Tibial nerve (tissue), 4 donors: ENCODE results near the gene SMCO4. TPM values are rescaled to one million over a fixed set of nuclear protein-coding genes. Genes with fewer than 3 reads are reported as not detected.

Experiments used
- DNase-seq, 2 donors: peaks; one replicate each; pipeline ENCODE4 v3.0.0-alpha.2; 2019; ENCODE audit warnings: low spot score in 2 of 2
- H3K27ac ChIP-seq, 4 donors: fragments of 200-600 bp; sonication (generic) in 3 of 4; one replicate each; pipeline ENCODE4 v1.5.1; 2017 to 2019; ENCODE audit warnings: mild to moderate bottlenecking in 1 of 4
- H3K27me3 ChIP-seq, 2 donors: fragments of 200-600 bp; sonication (generic) in 1 of 2; one replicate each; pipeline versions ENCODE4 v1.5.1 to v1.6.0; 2017 to 2019
- H3K36me3 ChIP-seq, 3 donors: fragments of 200-600 bp; sonication (generic); one replicate each; pipeline ENCODE4 v1.5.1; 2018 to 2019
- H3K4me1 ChIP-seq, 4 donors: fragments of 200-600 bp; sonication (generic) in 3 of 4; one replicate each; pipeline ENCODE4 v1.5.1; 2017 to 2019
- H3K4me3 ChIP-seq, 4 donors: fragments of 200-600 bp; sonication (generic) in 3 of 4; one replicate each; pipeline ENCODE4 v1.5.1; 2017 to 2019; ENCODE audit warnings: mild to moderate bottlenecking in 1 of 4, moderate library complexity in 1 of 4
- H3K9me3 ChIP-seq, 4 donors: fragments of 200-600 bp; sonication (generic) in 3 of 4; one replicate each; pipeline ENCODE4 v1.5.1; 2017 to 2019
- CTCF ChIP-seq, 5 experiments: fragments of 200-600 bp in 3 of 5; fragments of 450-650 bp in 2 of 5; sonication (generic) in 3 of 5; IDR thresholded peaks; one replicate each; pipeline ENCODE4 v1.5.1; 2016 to 2019; ENCODE audit warnings: antibody characterized with exemption in 5 of 5, mild to moderate bottlenecking in 3 of 5, moderate library complexity in 2 of 5
- EP300 ChIP-seq, 2 donors: sonication (generic); formaldehyde crosslinking; IDR thresholded peaks; one replicate each; pipeline ENCODE4 v1.6.1; 2017; ENCODE audit warnings: antibody characterized with exemption in 2 of 2, mild to moderate bottlenecking in 1 of 2
- POLR2A ChIP-seq, 2 donors: fragments of 450-650 bp; IDR thresholded peaks; one replicate each; pipeline ENCODE4 v1.6.1; 2017; ENCODE audit warnings: antibody characterized with exemption in 2 of 2, mild to moderate bottlenecking in 2 of 2, moderate library complexity in 2 of 2
- WGBS, 2 donors: methylation state at CpG; one replicate each; pipeline ENCODE4 v1.1.5; 2018; 5-methylcytosine and 5-hydroxymethylcytosine counted together
- total RNA-seq, 4 donors: library from RNA; depleted of rRNA; stranded (reverse); fragments of >200 nt; gene quantifications; one replicate each; pipeline ENCODE4 v1.1.0, GENCODE V29; 2016

SMCO4 gene
- total RNA-seq, 4 donors from 2014 or later, result 3.7 to 13.8 (median 7.6) TPM

GRCh38 chr11:93492464-93493251 is 50.5 kb downstream of the SMCO4 start:
- no peaks in the 10 kb centered on the region for H3K9me3 ChIP-seq
- peaks cover 0 to 18% (median 0%) of the 10 kb centered on the region in 4 donors for H3K4me1 ChIP-seq
- DNase-seq, result no peak
- H3K27me3 ChIP-seq, result no peaks in the 10 kb centered on the region
- H3K4me3 ChIP-seq, result no peak overlapping the region
- peaks cover 0 to 3% (median 0%) of the 10 kb centered on the region in 3 donors for H3K36me3 ChIP-seq
- TF ChIP-seq EP300 (IDR thresholded peaks at IDR 0.05) (no peak), POLR2A (IDR thresholded peaks at IDR 0.05) (no peak), CTCF (IDR thresholded peaks at IDR 0.05) (no peak)
- H3K27ac ChIP-seq, result no peak overlapping the region
- WGBS, 2 donors, result 86 to 90% methylated on average over 8 of the region's 8 CpGs

GRCh38 chr11:93491973-93492372 is 51.2 kb downstream of the SMCO4 start:
- Histone ChIP-seq H3K36me3 (peaks cover 0 to 3% (median 0%) of the 10 kb centered on the region in 3 donors), H3K9me3 (no peaks in the 10 kb centered on the region), H3K4me1 (peaks cover 0 to 17% (median 0%) of the 10 kb centered on the region in 4 donors), H3K4me3 (no peak overlapping the region), H3K27ac (no peak overlapping the region), H3K27me3 (no peaks in the 10 kb centered on the region)
- DNase-seq, result no peak
- TF ChIP-seq EP300 (IDR thresholded peaks at IDR 0.05), result no peak
- no peak for TF ChIP-seq CTCF (IDR thresholded peaks at IDR 0.05)
- no peak for TF ChIP-seq POLR2A (IDR thresholded peaks at IDR 0.05)
- whole genome bisulfite sequencing, 2 donors, result 90 to 92% methylated on average over 5 of the region's 5 CpGs

GRCh38 chr11:93490996-93491618 is 52.1 kb downstream of the SMCO4 start:
- no peak for DNase-seq
- H3K4me3 ChIP-seq, result no peak overlapping the region
- peaks cover 0 to 13% (median 0%) of the 10 kb centered on the region in 4 donors for H3K4me1 ChIP-seq
- peaks cover 0 to 3% (median 0%) of the 10 kb centered on the region in 3 donors for H3K36me3 ChIP-seq
- H3K27me3 ChIP-seq, result no peaks in the 10 kb centered on the region
- TF ChIP-seq POLR2A (IDR thresholded peaks at IDR 0.05) (no peak), CTCF (IDR thresholded peaks at IDR 0.05) (no peak), EP300 (IDR thresholded peaks at IDR 0.05) (no peak)
- 59 to 69% methylated on average over 5 of the region's 5 CpGs for WGBS, 2 donors
- no peak overlapping the region for H3K27ac ChIP-seq
- H3K9me3 ChIP-seq, result no peaks in the 10 kb centered on the region

GRCh38 chr11:93489841-93490240 is 53.4 kb downstream of the SMCO4 start:
- DNase-seq, result no peak
- Histone ChIP-seq H3K27me3 (no peaks in the 10 kb centered on the region), H3K27ac (no peak overlapping the region), H3K36me3 (peaks cover 0 to 3% (median 0%) of the 10 kb centered on the region in 3 donors), H3K4me3 (no peak overlapping the region), H3K4me1 (peaks cover 0 to 7% (median 0%) of the 10 kb centered on the region in 4 donors), H3K9me3 (no peaks in the 10 kb centered on the region)
- no peak for TF ChIP-seq CTCF (IDR thresholded peaks at IDR 0.05)
- TF ChIP-seq POLR2A (IDR thresholded peaks at IDR 0.05), result no peak
- no peak for TF ChIP-seq EP300 (IDR thresholded peaks at IDR 0.05)
- 70 to 83% methylated on average over 3 of the region's 3 CpGs for WGBS, 2 donors

- Histone ChIP-seq H3K27ac (no peak overlapping the region), H3K9me3 (no peaks in the 10 kb centered on the region), H3K36me3 (no peaks in the 10 kb centered on the region), H3K27me3 (no peaks in the 10 kb centered on the region), H3K4me3 (no peak overlapping the region), H3K4me1 (peaks cover 0 to 14% (median 0%) of the 10 kb centered on the region in 4 donors)
- WGBS, 2 donors, result 47 to 57% methylated on average over 7 of the region's 7 CpGs
- DNase-seq, result no peak
- TF ChIP-seq CTCF (IDR thresholded peaks at IDR 0.05), result no peak
- no peak for TF ChIP-seq EP300 (IDR thresholded peaks at IDR 0.05)
- no peak for TF ChIP-seq POLR2A (IDR thresholded peaks at IDR 0.05)
These were observed 56.1 kb downstream of the SMCO4 start for GRCh38 chr11:93487032-93487483.
